Hematopoietic multipotent progenitor cell treated with erythropoietin and hydrocortisone succinate and interleukin-3 and kit ligand, for 8 days (in vitro differentiated cells): ENCODE results near the gene SPIRE2.
"Not testable (repeated sequence)": the region's sequence is repeated elsewhere in the genome, so short reads cannot be mapped to it uniquely, and the experiment has no call there.

Experiments used
- DNase-seq: peaks from one replicate; pipeline ENCODE4 v3.0.0-alpha.2; 2015

The SPIRE2 gene, protein sequence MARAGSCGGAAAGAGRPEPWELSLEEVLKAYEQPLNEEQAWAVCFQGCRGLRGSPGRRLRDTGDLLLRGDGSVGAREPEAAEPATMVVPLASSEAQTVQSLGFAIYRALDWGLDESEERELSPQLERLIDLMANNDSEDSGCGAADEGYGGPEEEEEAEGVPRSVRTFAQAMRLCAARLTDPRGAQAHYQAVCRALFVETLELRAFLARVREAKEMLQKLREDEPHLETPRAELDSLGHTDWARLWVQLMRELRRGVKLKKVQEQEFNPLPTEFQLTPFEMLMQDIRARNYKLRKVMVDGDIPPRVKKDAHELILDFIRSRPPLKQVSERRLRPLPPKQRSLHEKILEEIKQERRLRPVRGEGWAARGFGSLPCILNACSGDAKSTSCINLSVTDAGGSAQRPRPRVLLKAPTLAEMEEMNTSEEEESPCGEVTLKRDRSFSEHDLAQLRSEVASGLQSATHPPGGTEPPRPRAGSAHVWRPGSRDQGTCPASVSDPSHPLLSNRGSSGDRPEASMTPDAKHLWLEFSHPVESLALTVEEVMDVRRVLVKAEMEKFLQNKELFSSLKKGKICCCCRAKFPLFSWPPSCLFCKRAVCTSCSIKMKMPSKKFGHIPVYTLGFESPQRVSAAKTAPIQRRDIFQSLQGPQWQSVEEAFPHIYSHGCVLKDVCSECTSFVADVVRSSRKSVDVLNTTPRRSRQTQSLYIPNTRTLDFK

DNA sequence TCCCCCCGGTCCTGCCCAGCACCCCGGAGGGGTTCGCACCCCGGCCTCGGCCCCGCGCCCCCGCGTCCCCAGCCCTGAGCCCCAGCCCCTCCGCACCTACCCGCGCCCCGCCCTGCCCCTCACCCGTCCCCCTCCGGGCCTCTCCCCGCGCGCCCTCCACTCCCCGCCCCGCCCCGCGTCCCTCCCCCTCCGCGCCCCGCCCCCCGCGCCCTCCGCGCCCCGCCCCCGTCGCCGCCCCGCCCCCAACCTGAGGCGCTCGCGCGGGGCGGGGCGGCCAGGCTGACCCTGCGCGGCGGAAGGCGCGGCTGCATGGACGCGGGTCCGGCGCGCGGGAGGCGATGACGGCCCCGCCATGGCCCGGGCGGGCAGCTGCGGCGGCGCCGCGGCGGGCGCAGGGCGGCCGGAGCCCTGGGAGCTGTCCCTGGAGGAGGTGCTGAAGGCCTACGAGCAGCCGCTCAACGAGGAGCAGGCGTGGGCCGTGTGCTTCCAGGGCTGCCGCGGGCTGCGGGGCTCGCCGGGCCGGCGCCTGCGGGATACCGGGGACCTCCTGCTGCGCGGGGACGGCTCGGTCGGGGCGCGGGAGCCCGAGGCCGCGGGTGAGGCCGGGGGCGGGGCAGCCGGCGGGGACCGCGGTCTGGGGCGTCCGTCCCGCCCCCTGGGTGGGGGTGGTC is at the start of gene SPIRE2:
Gene SPIRE2 (plus strand): TSS at position 277 of the 671 bp plus-strand sequence. CDS start 76 bp downstream, at position 353.
- DNase-seq: peak; percentile 68

DNA sequence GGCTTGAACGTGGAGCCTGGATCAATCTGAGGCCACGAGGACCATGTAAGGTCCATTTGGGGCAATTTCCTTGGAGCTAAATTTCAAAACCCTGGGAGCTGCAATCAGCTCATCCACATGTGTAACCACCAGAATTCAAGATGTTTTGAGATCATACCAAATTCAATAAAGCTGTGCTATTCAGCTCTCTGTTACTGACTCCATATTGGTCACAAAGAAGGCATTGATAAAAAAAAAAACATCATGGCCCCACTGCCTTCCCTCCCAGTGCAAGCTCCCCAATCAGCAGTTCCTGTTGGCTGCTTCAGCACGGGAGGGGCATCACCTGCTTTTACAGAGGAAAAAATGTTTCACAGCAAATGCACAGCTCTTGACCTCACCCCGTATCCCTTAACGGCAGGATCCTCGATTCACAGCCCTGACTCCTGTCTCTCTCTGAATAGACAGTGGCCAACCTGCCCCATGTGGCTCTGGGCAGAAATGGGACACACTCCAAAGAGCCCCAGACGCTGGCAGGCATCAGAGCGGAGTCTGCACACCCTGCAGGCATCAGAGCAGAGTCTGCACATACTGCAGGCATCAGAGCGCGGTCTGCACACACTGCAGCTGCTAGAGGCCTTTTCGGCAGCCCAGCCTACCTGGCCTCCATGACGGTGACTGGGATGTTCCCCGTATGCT is 48.9 kb upstream of the SPIRE2 start:
- DNase-seq: no peak

DNA sequence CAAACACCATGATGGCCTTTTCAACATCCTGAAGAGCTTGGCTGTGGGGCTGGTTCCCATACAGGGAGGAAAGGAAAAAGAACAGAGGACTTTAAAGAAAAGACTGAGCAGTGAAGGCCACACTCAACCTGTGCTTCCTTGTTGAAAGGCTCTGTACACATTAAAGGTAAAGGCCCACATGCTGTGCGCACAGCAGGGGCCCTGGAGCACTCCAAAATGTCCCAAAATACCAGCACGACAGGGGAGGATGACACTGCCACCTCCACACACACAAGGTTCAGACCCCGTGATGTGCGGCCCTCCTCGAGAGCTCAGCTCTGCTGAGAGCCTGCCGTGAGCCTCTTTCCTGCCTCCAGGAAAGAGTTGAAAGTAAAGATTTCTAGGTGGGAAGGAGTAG is 48.4 kb upstream of the SPIRE2 start:
- DNase-seq: no peak

DNA sequence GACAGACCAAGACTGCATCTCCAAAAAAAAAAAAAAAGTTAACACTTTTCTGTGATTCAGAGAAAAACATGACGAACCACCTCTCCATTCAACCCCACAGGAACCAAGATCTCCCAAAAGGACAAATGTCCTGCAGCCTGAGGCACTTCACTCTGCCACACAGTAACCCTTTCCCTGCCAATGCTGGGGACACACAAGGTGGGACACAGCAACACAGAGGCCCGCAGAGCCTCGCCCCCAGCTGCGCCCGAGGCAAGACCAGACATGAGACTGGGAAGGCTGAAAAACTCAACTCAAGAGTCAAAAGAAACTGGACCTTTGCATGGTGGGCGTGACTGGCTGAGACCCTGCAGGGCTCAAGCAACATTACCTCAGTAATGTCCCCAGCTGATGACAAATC is 45.8 kb upstream of the SPIRE2 start:
- no peak for DNase-seq

DNA sequence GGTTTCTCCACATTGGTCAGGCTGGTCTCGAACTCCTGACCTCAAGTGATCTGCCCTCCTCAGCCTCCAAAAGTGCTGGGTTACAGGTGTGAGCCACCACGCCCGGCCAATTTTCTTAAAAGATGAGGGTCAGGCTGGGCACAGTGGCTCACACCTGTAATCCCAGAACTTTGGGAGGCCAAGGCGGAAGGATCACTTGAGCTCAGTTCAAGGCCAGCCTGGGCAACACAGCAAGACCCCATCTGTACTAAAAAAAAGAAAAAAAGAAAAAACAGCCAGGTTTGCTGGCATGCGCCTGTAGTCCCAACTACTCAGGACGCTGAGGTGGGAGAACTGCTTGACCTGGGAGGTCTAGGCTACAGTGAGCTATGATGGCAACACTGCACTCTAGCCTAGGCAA is 44.3 kb upstream of the SPIRE2 start:
- DNase-seq: not testable (repeated sequence)

DNA sequence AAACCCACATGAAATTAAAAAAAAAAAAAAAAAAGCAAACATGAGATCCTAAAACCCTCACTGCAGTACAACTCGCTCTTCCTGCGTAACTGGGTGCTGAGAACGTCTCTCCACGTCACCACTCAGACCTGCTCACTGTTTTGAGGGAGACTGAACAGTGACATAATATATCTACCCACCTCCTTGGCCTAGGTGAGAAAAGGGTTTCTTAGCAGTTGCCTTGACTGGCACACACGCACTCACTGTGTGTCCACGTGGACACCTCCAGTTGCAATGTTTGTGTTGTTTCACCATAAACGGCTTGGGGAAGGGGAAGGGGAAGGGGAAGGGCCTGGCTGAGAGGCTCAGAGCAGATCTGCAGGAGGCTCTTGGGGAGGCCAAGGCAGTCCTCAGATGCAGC is 43.9 kb upstream of the SPIRE2 start:
- no peak for DNase-seq

DNA sequence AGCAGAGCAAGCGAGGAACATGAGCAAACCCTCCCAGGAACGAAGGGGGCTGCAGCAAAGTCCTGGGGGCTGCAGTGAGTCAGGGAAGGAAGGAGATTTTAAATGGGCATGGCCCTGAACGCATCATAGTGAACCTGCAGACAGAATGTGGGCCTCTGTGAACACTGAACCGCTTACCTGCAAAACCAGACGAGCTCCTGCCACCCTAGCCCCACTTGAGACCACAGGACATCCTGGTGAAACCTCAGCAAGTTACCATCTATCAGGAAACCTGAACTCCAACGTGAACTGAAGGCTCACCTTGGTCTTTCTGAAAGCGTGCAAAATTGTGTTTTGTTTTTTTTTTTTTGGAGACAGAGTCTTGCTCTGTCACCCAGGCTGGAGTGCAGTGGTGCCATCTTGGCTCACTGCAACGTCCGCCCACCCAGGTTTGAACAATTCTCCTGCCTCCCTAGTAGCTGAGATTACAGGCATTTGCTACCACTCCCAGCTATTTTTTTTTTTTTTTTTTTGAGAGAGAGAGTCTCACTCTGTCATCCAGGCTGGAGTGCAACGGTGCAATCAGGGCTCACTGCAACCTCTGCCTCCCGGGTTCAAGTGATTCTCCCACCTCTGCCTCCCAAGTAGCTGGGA is 42.6 kb upstream of the SPIRE2 start:
- DNase-seq: no peak

DNA sequence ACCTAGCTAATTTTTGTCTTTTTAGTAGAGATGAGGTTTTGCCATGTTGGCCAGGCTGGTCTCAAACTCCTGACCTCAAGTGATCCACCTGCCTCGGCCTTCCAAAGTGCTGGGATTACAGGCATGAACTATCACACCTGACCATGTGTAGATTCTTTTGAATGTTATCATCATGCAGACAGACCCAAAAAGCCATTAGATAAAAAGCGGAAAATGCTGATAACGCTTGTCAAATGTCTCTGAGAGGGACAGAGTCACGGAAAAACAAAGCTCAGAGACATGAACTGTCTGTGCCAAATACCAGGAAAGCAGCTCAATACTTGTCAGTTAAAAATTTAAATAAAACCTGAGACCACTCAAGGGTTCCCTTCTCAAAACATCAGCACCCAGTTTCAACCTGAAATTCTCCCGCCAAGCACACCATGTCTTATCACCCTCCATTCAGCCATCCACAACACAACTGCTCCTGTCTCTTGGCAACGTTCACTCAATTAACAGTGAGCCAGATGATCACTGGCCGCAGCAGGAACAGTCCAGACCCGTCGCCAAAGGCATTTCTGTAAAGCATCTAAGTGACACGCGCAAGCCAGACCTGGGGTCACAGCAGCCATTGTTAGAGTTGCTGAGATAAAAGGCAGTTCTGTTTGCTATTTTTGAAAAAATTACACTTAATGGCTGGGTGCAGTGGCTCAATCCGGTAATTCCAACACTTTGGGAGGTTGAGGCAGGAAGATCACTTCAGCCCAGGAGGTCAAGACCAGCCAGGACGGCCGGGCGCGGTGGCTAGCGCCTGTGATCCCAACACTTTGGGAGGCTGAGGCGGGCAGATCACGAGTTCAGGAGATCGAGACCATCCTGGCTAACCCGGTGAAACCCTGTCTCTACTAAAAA is 41.6 kb upstream of the SPIRE2 start:
- peak; percentile 89 for DNase-seq

DNA sequence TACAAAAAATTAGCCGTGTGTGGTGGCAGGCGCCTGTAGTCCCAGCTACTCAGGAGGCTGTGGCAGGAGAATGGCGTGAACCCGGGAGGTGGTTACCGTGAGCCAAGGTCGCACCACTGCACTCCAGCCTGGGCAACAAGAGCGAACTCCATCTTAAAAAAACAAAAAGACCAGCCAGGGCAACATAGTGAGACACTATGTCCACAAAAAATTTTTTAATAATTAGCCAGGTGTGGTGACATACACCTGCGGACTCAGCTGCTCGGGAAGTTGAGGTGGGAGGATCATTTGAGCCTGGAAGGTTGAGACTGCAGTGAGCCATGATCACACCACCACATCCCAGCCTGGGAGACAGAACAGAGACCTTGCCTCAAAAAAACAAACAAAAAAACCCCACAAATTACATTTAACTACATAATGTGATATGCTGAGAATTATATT is 40.9 kb upstream of the SPIRE2 start:
- DNase-seq: no peak

DNA sequence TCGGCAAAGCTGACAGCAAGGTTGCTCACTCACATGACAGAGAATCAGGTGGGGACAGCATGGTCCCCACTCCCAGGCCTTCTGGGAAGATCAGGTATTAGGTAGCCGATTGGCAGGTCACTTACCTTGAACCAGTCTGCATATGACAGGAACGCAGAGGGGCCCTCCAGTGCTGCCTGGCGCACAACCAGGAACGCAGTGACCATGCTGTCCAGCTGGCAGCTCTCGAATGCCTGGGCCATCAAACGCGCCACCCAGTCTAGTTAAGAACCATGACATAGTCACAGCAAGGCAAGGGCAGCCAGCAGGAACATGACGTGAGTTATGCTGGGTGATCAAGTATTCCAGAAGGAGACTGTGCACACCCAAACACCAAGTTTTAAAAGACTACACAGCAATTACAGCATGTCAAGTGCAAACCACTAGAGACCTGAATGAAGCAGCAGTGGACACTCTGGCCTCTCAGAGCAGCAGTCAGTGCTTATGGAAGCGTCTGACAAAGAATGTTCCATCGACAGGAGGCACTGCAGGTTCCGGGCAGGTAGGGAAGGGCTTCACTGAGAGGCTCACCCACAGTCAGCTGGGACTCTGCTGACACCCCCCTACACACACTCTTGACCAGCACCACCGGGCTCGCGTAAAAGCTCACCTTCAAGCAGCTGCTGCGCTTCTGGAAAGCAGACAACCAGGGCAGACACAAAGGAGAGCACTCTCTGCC is 36.8 kb upstream of the SPIRE2 start:
- DNase-seq: no peak

DNA sequence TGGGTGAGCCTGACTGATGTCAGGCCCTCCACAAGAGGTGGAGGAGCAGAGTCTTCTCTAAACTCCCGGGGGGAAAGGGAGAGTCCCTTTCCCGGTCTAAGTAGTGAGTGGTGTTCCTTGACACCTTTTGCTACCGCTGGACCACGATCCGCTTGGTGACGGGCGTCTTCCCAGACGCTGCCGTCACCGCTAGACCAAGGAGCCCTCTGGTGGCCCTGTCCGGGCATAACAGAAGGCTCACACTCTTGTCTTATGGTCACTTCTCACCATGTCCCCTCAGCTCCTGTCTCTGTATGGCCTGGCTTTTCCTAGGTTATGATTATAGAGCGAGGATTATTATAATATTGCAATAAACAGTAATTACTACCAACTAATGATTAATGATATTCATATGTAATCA is 35.2 kb upstream of the SPIRE2 start:
- peak; percentile 43 for DNase-seq

DNA sequence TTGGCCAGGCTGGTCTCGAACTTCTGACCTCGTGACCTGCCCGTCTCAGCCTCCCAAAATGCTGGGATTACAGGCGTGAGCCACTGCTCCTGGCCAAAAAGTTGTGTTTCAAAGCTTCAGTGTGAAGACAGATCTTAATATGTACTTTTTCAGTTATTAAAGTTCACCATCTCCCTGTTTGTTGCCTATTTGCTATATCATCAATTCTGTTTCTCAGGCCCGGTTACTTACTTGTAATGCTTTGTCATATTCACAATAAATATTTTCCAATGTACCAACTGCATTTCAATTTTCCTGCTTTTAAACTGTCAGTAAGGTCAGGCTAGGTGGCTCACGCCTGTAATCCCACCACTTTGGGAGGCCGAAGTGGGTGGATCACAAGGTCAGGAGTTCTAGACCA is 34.3 kb upstream of the SPIRE2 start:
- DNase-seq: no peak

DNA sequence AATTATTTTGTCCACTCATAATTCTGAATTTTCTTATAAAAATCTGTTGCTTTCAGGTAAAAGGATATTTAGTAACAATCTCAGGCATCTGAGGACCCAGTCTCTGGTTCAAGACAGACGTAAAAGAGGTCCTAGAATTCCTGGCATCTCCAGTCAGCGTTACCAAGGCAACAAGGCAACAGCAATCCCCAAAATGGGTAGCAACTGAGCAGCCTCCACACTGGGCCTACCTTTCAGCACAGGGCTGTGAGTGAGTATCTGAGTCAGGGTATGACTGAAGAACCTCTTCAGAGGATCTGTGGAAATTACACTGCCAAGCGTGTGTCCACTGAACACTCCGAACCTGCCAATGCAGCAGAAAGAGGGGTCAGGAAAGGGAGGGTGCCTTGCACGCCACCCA is 32.6 kb upstream of the SPIRE2 start:
- DNase-seq: no peak

DNA sequence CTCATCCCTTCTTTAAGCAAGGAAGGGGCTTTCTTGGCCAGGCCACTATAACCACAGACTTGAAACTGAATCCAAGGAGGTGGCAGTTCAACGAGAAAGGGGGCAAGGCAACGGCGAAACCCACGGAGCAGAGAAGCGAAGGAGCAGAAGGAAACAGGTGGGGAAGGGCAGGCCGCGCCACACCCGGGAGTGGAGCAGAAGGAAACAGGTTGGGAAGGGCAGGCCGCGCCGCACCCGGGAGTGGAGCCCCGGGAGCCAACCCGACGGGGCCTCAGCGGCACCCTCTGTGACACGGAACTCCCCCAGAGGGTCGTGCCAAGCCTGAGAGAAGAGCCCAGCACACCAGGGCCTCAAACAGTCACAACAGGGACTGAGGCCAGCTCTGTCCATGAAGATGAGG is 32.2 kb upstream of the SPIRE2 start:
- no peak for DNase-seq

DNA sequence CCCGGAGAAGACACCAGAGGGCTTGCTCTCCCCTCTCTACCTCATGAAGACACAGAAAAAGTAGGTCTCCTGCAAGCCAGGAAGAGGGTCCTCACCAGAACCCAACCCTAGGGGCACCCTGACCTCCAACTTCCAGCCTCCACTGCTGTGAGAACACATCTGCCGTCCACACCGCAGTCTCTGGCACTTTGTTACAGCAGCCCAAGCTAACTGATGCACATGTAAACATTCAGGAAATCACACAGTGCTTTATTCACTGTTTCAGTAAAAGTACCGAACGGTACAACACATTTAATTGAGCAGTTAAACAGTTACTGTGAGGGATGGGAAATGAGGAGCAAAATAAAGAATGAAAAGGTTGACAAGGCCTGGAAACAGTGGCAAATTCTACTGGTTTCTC is 30.1 kb upstream of the SPIRE2 start:
- DNase-seq: no peak

DNA sequence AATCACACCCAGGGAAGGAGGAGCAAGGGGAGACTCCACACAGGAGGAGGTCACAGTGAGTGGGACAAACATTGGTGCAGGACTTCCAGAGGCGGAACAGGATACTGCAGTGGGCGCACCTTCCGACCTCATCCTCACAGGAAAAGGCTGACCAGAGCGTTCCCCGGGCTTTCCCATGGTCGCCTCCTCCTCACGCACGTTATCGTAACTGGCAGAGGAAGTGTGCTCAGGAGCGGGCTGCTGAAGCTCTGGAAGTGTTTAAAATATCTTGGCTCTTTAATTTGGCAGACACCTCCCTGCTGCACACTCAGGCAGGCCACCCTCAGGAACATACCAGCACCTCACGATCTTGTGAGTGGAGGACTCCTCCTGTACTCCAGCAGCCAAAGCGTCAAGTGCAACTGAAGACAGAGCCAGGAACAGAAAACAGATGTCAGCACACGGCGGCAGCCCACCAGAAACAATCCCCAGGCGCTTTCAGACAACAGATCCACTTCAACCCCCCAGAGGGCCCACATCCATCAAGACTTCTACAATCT is 29.4 kb upstream of the SPIRE2 start:
- no peak for DNase-seq

DNA sequence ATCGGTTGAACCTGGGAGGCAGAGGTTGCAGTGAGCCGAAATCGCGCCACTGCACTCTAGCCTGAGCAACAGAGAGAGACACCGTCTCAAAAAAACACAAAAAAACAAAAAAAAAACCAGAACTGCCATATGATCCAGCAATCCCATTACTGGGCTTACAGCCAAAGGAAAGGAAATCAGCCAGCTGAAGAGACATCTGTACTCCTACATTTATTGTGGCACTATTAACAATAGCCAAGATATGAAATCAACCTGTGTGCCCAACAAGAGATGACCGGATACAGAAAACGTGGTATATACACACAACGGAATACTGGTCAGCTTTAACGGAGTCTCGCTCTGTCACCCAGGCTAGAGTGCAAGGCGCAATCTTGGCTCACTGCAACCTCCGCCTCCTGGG is 26.5 kb upstream of the SPIRE2 start:
- no peak for DNase-seq

DNA sequence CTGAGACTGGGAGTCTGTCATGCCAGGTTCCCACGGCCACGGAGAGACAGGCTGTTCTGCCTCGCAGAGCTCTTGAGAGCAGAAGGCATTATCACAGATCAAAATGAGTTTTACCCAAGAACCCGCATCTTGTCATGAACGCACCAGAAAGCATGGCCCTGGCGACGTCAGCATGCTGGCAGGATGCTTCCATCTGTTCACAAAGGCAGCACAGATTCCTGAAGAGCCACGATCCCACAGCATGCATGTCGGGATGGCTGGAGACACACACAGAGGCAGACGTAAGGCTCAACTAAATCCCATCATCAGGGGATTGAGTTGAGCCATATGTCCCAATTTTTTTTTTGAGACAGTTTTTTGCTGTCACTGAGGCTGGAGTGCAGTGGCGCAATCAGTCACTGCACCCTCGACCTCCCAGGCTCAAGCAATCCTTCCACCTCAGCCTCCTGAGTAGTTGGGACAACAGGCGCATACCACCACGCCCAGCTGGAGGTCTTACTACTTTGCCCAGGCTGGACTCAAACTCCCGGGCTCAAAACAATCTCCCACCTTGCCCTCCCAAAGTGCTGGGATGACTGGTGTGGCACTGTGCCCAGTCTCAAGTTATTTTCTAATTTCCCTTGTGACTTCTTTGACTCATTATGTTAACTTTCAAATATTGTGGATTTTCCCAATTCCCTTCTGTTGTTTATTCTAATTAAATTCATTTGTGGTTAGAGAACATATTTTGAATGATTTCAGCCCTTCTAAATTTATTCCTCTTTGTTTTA is 23.0 kb upstream of the SPIRE2 start:
- DNase-seq: no peak

DNA sequence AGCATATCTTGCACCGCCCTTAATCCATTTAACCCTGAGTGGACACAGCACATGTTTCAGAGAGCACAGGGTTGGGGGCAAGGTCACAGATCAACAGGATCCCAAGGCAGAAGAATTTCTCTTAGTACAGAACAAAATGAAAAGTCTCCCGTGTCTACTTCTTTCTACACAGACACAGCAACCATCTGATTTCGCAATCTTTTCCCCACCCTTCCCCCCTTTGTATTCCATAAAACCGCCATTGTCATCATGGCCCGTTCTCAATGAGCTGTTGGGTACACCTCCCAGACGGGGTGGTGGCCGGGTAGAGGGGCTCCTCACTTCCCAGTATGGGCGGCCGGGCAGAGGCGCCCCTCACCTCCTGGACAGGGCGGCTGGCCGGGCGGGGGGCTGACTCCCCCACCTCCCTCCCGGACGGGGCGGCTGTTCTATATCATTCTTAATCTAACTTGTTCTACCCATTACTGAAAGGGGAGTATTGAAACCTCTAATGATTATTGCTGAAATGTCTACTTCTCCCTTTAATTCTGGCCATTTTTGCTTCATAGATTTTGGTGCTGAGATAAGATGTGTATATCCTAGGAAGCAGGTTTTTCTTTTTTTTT is 21.6 kb upstream of the SPIRE2 start:
- DNase-seq: not testable (repeated sequence)
